Lung microvascular endothelial cell (primary cell): Measurements from ENCODE around the gene CLMP. TPM values are rescaled to one million over a fixed set of nuclear protein-coding genes. Genes with fewer than 3 reads are reported as not detected.

Source experiments
- total RNA-seq: library from RNA; depleted of rRNA; stranded (reverse); fragments of >200 nt; gene quantifications from 2 replicates; pipeline ENCODE4 v1.2.1, GENCODE V29; 2014

Gene CLMP
- total RNA-seq, 1 donor from 2014 or later = not detected

Other genes with a start within 250 kb of the CLMP start
- gene BSX, start 213.4 kb downstream of the CLMP start, total RNA-seq = not detected in 2 replicates
- 1,264 and 1,937 TPM in 2 replicates for gene HSPA8, start 133.1 kb downstream of the CLMP start, total RNA-seq
- gene GRAMD1B, start 235.0 kb upstream of the CLMP start, total RNA-seq = 2.6 and 6.3 TPM in 2 replicates